ENCODE data around the gene GNG14.
"Not testable (repeated sequence)": the region's sequence is repeated elsewhere in the genome, so short reads cannot be mapped to it uniquely, and the experiment has no call there.

GNG14 gene

DNA sequence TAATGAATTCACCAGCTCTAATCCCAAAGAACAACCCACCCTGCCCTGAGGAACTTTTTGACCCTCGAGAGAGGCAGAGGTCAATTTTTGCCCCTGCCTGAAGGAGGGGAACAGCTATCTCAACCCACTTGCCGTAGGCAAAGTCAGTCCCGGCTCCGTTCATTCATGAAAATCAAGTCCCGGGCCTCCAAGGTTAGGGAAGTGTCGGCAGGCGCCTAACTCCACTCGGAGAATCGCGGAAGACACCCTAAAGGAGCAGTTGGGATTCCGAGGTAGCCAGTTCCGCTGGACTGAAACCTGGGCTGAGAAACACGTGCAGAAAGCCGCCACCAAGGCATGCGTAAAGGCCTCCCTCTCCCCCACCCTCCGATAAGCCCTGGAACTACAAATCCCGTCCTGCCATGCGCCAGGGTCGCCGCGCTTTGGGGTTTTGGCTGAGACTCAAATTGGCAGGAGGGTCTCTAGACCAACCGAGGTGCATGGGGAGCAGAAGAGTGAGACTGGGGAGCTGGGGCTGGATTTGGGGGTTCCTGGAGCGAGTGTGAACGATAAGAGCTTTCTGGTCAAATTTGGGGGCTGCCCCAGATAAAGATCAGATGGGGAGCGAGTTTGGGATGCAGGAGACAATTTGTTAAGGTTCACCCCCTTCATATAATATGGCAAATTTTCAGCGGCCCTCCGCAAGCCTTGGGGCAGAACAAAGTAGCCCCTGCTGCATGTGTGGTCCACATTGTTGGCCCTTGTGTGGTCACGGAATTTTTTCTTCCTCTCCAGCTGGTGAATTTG is 36.0 kb downstream of the GNG14 start, which contains the start of gene TNPO2:
Gene TNPO2 (minus strand): TSS at position 292 of the 786 bp plus-strand sequence. CDS start 2,955 bp downstream, outside the sequence.
- no peak for DNase-seq (ENCODE audit: low read depth)

DNA sequence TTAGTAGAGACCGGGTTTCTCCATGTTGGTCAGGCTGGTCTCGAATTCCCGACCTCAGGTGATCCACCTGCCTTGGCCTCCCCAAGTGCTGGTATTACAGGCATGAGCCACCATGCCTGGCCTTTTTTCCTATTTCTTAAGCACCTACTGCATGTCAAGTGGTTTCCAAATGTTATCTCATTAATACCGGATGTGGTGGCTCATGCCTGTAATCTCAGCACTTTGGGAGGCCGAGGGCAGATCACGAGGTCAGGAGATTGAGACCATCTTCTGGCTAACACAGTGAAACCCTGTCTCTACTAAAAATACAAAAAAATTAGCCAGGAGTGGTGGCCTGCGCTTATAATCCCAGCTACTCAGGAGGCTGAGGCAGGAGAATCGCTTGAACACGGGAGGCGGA is 37.8 kb downstream of the GNG14 start:
- DNase-seq (ENCODE audit: low read depth) = not testable (repeated sequence)

DNA sequence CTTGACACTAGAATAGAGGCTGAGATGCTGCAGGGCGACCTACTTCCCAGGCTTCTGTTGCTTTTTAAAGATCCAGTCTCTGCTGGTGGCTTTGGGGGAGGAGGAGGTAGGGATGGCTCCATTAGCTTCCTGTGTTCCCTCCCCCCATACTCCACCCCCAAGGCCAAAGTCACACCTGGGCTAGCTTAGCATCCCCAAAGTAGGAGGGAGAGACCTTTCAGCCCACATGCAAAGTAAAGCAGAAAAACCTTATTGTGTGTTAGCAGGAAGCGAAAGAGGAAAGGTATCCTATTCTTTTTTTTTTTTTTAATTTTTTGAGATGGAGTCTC is 39.2 kb downstream of the GNG14 start:
- DNase-seq (ENCODE audit: low read depth) = no peak

DNA sequence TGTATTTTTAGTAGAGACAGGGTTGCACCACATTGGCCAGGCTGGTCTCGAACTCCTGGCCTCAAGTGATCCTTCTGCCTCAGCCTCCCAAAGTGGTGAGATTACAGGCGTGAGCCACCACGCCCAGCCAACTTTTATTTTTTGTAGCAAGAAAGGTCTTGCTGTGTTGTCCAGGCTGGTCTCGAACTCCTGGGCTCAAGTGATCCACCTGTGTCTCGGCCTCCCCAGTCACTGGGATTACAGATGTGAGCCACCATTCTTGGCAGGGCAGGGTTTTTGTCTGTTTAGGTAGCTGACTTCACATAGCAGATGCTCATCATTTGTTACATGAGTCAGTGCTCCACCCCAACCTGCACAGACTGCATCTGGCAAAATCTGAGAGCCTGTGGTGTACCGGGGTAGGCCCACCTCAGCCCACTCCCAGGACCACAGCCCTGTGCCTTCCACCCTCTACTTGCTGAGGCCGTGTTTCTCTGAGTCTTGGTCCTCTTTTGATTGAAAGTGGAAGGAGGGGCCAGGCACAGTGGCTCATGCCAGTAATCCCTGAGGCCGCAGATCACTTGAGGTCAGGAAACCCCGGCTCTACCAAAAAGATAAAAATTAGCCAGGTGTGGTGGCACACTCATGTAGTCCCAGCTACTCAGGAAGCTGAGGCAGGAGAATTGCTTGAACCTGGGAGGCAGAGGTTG is 40.1 kb downstream of the GNG14 start:
- no peak for DNase-seq (ENCODE audit: low read depth)

DNA sequence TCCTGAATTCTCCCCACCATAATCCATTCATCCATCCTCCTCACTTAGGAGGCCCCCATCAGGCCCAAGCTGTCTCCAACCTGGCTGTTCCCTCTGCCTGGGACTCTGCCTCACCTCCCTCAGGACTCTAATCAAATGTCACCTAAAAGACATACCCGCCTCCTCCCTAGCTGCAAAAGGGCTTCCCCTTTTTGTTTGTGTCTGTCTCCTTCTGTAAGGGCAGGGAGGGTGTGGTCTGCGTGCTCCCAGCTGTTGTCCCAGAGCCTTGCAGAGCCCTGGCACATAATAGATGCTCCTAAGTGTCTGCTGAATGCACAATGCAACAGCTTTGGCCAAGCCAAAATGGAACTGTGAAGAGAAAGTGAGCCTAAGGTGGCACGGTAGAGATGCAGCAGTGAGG is 42.3 kb downstream of the GNG14 start:
- no peak for DNase-seq (ENCODE audit: low read depth)

DNA sequence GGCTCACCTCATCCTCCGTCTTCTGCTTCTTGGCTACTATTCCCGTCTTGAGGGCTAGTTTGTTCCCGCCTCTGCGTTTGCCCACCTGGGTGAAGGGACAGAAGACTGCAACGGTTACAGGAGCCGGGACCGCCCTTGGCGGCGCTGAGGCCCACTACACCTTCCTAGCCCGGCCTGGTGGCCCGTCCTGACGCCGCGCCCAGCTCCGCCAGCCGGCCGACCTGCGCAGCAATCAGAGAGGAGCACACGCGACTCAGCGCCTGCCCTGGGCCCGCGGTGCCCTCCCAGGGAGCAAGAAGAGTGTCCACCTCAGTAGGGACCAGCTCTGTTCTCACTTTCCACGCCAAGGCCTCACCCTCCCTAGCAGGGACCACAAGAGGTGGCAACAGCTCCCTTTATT is 43.5 kb downstream of the GNG14 start:
- no peak for DNase-seq (ENCODE audit: low read depth)

DNA sequence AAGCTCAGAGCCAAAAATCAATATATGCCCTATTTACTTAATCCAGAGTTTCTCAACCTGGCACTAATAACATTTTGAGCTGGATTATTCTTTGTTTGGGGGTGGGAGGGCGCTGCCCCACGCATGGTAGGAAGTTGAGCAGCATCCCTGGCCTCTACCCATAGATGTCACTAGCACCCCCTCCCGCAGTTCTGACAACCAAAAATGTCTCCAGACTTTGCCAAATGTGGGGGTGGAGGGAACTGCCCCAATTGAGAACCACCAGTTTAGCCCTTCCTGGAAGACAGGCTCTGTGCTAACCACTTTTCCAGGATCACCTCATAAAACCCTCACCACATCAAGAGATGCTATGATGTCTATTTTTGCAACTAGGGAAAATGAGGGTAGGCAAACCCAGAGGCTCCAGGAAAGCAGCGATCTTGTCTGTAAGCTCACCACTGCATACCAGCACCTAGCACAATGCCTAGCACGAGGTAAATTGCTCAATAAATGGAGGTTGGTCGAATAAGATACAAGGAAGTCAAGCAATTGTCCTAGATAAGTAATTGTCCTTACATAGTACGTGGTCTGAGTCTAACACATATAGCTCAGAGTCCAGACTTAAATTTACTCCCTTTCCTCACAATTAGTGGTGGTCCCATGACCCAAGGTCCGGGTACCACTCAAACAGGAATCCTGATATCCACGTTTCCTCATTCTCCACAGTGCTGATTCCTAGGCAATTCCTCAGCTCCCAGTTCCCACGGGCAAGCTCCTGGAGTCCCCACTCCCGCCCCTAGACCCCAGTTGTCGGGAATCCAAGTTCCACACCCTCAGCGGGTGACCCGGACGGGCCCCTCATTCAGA is 45.8 kb downstream of the GNG14 start:
- no peak for DNase-seq (ENCODE audit: low read depth)

DNA sequence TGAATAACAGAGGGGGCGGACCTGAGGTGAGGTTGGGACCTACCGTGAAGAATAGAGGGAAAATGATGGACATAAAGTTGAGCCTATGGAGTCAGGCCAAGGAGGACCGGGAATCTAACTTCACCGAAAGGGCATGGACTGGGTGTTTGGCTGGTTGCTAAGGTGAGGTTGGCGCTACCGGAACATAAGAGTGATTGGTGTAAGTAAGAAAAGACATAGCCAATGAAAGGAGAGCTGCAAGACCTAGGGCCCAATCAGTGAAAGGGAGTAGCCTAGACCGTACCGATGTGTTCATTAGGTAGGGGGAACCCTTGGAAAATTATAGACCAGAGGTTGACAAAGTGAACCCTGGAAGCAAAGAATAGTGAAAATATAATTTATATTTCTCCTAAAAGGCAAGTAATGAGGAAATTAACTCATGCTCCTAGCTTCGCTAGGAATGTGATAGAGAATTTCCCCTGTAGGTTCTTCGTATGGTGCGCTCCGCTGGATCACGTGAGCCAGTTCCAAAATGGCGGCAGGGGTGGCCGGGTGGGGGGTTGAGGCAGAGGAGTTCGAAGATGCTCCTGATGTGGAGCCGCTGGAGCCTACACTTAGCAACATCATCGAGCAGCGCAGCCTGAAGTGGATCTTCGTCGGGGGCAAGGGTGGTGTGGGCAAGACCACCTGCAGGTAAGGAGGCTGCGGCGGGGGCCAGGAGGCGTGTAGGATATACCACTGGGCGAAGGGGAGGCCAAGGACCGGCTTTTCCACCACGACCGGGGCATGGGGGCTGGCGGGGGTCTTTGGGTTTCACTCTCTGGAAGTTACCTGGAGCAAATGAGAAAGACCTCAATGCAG is 49.4 kb downstream of the GNG14 start, which contains the start of gene GET3:
Gene GET3 (plus strand): TSS at position 503 of the 840 bp plus-strand sequence. CDS start 9 bp downstream, at position 512.
- peak; percentile 100 for DNase-seq (ENCODE audit: low read depth)

DNA sequence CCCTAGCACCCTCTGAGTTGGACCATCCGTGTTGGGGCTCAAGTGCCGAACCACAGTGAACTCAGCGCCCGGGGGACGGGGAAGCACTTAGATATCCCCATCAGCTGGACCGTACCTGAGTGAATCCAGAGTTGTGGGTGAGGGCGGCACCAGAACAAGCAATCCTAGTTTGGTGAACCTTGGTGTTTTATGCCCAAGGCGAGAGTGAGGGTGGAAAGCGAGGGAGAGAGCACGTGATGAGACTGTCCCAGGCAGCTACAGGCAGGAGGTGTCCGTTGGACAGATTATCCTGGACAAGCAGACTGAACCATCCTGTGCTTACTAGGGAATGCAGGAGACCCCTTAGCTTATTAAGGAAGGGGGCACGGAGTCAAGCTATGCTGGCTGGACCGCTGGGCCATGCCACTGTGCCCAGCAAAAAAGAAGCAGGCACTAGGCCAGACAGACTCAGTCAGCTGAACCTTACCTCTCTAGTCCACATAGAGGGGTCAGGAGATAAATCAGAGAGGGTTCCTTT is 50.1 kb downstream of the GNG14 start:
- no peak for DNase-seq (ENCODE audit: low read depth)
